T-helper 2 cell treated with Interferon-gamma antibody and Interleukin-4, amounts not matched to agents 100 ng/mL and 5 ng/mL, for 36 hours (primary cell): Measurements from ENCODE around the gene PCDHA7. TPM values are rescaled to one million over a fixed set of nuclear protein-coding genes. Genes with fewer than 3 reads are reported as not detected.

Source experiments
- intact Hi-C: fragments of 100-400 bp; cut with micrococcal nuclease; formaldehyde crosslinking; loops from one replicate; pipeline ENCODE4 v1.15.1; 2023
- total RNA-seq: library from RNA; stranded (reverse); gene quantifications from 2 replicates; pipeline ENCODE4 v1.2.3, GENCODE V29; 2022

The PCDHA7 gene
- total RNA-seq, 1 donor from 2014 or later, result not detected

- intact Hi-C loops, result no loop called here
These were observed 23.3 kb downstream of the PCDHA7 start for GRCh38 chr5:140857177-140857986.

GRCh38 chr5:140857987-140858240 lies 23.8 kb downstream of the PCDHA7 start:
- intact Hi-C loops, result no loop called here

GRCh38 chr5:140862441-140863295 lies 28.6 kb downstream of the PCDHA7 start:
- intact Hi-C loops, result no loop called here

GRCh38 chr5:140868721-140869554 lies 34.9 kb downstream of the PCDHA7 start, which contains the start of gene PCDHA11:
PCDHA11 (plus strand) TSS chr5:140868957; CDS start chr5:140869104, 147 bp downstream.
- intact Hi-C loops, result no loop called here

- intact Hi-C loops, result no loop called here
These were observed 35.5 kb downstream of the PCDHA7 start for GRCh38 chr5:140869555-140869886.

- intact Hi-C loops, result loop anchor here (10.0 kb wide), 1 partner anchor 364 kb away; no protein-coding TSS in a partner anchor
These were observed 36.4 kb downstream of the PCDHA7 start for GRCh38 chr5:140870221-140871201.

- intact Hi-C loops, result loop anchor here (10.0 kb wide), 1 partner anchor 359 kb away; no protein-coding TSS in a partner anchor
These were observed 41.3 kb downstream of the PCDHA7 start, which contains the start of gene PCDHA12 for GRCh38 chr5:140875085-140876065. PCDHA12 (plus strand) TSS chr5:140875308; CDS start chr5:140875473, 165 bp downstream.

- intact Hi-C loops, result loop anchor here (10.0 kb wide), 1 partner anchor 358 kb away; no protein-coding TSS in a partner anchor
These were observed 42.6 kb downstream of the PCDHA7 start for GRCh38 chr5:140876541-140877261.

GRCh38 chr5:140877262-140877581 lies 43.2 kb downstream of the PCDHA7 start:
- intact Hi-C loops, result loop anchor here (10.0 kb wide), 1 partner anchor 358 kb away; no protein-coding TSS in a partner anchor

- intact Hi-C loops, result loop anchor here (5.0 kb wide), 1 partner anchor 45 kb away; no protein-coding TSS in a partner anchor
These were observed 48.0 kb downstream of the PCDHA7 start, which contains the start of gene PCDHA13 for GRCh38 chr5:140881889-140882590. PCDHA13 (plus strand) TSS chr5:140882124; CDS start chr5:140882269, 145 bp downstream.

GRCh38 chr5:140882591-140882899 lies 48.5 kb downstream of the PCDHA7 start:
- intact Hi-C loops, result loop anchor here (5.0 kb wide), 1 partner anchor 45 kb away; no protein-coding TSS in a partner anchor

- intact Hi-C loops, result loop anchor here (5.0 kb wide), 1 partner anchor 46 kb away; no protein-coding TSS in a partner anchor
These were observed 49.3 kb downstream of the PCDHA7 start for GRCh38 chr5:140883373-140883772.

GRCh38 chr5:140883927-140884697 lies 50.0 kb downstream of the PCDHA7 start:
- intact Hi-C loops, result loop anchor here (5.0 kb wide), 1 partner anchor 47 kb away; no protein-coding TSS in a partner anchor
